ENCODE data around the gene COMP. TPM values are rescaled to one million over a fixed set of nuclear protein-coding genes. Genes with fewer than 3 reads are reported as not detected.

The COMP gene
- total RNA-seq (2022; extraction: Qiagen RNA extraction): 0.09 to 0.27 TPM (median 0.21 TPM) in 5 replicates

GRCh38 chr19:18790566-18791314, at the start of gene COMP:
TSS of gene COMP (minus strand) at chr19:18791305. CDS start at chr19:18791269, 36 bp downstream.

DNA sequence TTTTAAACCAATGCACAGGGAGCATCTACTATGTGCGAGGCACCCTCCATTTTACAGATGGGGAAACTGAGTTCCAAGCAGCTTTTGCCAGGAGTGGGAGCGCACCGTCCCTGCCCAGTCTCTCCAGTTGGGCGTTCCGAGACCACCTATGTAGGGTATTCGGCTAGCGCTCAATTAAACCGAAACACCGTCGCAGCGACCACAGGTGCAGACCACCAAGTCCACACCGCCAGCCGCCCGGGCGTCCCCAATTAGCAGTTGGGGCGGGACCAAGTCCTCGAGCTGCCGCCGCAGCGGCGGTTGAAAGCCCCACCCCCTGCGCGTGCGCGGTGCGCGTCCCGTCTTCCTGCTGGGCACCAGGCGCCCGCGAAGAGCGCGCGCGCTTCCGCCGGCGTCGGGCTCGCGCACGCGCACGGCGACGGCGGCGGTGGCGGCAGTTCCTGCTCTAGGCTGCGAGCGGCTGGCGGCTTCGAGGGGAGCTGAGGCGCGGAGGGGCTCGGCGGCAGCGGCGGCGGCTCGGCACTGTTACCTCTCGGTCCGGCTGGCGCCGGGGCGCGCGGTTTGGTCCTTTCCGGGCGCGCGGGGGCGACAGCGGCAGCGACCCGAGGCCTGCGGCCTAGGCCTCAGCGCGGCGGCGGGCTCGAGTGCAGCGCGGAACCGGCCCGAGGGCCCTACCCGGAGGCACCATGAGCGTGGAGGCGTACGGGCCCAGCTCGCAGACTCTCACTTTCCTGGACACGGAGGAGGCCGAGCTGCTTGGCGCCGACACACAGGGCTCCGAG, 40.6 kb upstream of the COMP start, which contains the start of gene UPF1:
TSS of gene UPF1 (plus strand) at position 436 of the 782 bp plus-strand sequence. CDS start at position 687, 251 bp downstream.

Other genes with a start within 250 kb of the COMP start
- 131 to 154 TPM (median 146 TPM) in 5 replicates for gene FKBP8, start 247.7 kb downstream of the COMP start, total RNA-seq (2022; extraction: Qiagen RNA extraction)
- gene KXD1, start 233.4 kb downstream of the COMP start, total RNA-seq (2022; extraction: Qiagen RNA extraction): 85.3 to 105 TPM (median 101 TPM) in 5 replicates
- 920 to 1,228 TPM (median 1,167 TPM) in 5 replicates for gene UBA52, start 219.4 kb downstream of the COMP start, total RNA-seq (2022; extraction: Qiagen RNA extraction)
- 31.4 to 59.2 TPM (median 55.1 TPM) in 5 replicates for gene REX1BD, start 202.5 kb downstream of the COMP start, total RNA-seq (2022; extraction: Qiagen RNA extraction)
- gene CRLF1, start 184.5 kb downstream of the COMP start, total RNA-seq (2022; extraction: Qiagen RNA extraction): 3.8 to 8.7 TPM (median 5.1 TPM) in 5 replicates
- gene TMEM59L, start 178.4 kb downstream of the COMP start, total RNA-seq (2022; extraction: Qiagen RNA extraction): 3.8 to 7.0 TPM (median 5.9 TPM) in 5 replicates
- gene KLHL26, start 154.3 kb downstream of the COMP start, total RNA-seq (2022; extraction: Qiagen RNA extraction): 3.7 to 5.5 TPM (median 3.9 TPM) in 5 replicates
- 3.2 to 4.6 TPM (median 3.7 TPM) in 5 replicates for gene CRTC1, start 107.6 kb downstream of the COMP start, total RNA-seq (2022; extraction: Qiagen RNA extraction)
- 38.3 to 42.6 TPM (median 41.3 TPM) in 5 replicates for gene UPF1, start 40.7 kb upstream of the COMP start, total RNA-seq (2022; extraction: Qiagen RNA extraction)
- 3.4 to 5.6 TPM (median 5.0 TPM) in 5 replicates for gene CERS1, start 104.9 kb upstream of the COMP start, total RNA-seq (2022; extraction: Qiagen RNA extraction)
- 117 to 166 TPM (median 159 TPM) in 5 replicates for gene COPE, start 128.1 kb upstream of the COMP start, total RNA-seq (2022; extraction: Qiagen RNA extraction)
- gene DDX49, start 128.4 kb upstream of the COMP start, total RNA-seq (2022; extraction: Qiagen RNA extraction): 29.4 to 46.0 TPM (median 43.4 TPM) in 5 replicates
- gene HOMER3, start 149.9 kb upstream of the COMP start, total RNA-seq (2022; extraction: Qiagen RNA extraction): 26.1 to 30.2 TPM (median 28.9 TPM) in 5 replicates
- gene SUGP2, start 242.2 kb upstream of the COMP start, total RNA-seq (2022; extraction: Qiagen RNA extraction): 24.3 to 32.2 TPM (median 29.2 TPM) in 5 replicates
- gene ARMC6, start 242.3 kb upstream of the COMP start, total RNA-seq (2022; extraction: Qiagen RNA extraction): 25.5 to 29.5 TPM (median 28.3 TPM) in 5 replicates